GM12801 (cell line): ENCODE data around the gene COL28A1.

Experiments
- CTCF ChIP-seq: IDR thresholded peaks from one replicate; pipeline ENCODE4 v1.5.1; 2011; ENCODE audit warnings: control low read depth; ENCODE audit not compliant: insufficient read length; ENCODE audit errors: extremely low read depth

Gene COL28A1

DNA sequence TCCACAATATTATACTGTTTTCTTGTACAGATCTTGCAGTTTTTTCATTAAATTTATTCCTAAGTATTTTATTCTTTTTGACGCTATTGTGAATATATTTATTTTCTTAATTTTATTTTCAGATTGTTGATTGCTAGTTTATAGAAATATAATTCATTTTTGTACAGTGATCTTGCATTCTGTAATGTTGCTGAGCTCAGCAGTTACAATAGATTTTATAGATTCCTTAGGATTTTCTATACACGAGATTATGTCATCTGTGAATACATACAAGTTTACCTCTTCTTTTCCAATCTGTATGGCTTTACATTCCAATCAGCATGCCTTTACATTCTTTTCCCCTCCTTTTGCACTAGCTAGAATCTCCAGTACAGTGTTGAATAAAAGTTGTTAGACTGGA, 223.3 kb downstream of the COL28A1 start:
- TF ChIP-seq CTCF: no peak

GRCh38 chr7:7311001-7311400, 224.7 kb downstream of the COL28A1 start:
- TF ChIP-seq CTCF: no peak

DNA sequence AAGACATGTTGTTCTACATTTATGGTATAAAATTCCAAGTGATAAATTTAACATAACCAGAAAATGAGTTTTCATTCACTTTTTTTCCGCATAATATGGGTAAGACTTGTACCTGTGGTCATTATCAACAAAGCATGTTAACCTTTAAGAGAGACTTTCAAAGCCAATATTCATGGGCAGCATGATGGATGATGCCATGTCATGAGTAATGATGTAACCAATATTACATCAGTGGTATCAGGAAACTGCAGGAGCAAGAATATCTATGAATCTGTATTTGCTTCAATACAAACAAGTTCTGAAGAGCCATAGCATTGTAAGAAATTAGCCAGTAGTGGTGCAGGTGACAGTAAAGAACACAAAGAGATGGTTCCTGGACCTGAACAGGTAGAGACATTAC, 226.5 kb downstream of the COL28A1 start:
- no peak for TF ChIP-seq CTCF
